WTC11 (cell line): ENCODE data around the gene POLD4. TPM values are rescaled to one million over a fixed set of nuclear protein-coding genes. Genes with fewer than 3 reads are reported as not detected.

Experiments
- ATAC-seq: fragments of 200-7000 bp; cut with Tn5 transposase; 2 replicates; pipeline ENCODE4 v1.10.0; 2021; ENCODE audit warnings: mild to moderate bottlenecking, moderate library complexity
- CTCF ChIA-PET: fragments of 300-600 bp; sonication (Branson Sonifier 250); formaldehyde crosslinking; loops from one replicate; lab custom pipeline; 2021; ENCODE audit warnings: antibody characterized with exemption; lab: Charles Lee
- POLR2A ChIA-PET: fragments of 350-600 bp; sonication (Branson Sonifier 250); formaldehyde crosslinking; loops from one replicate; lab custom pipeline; 2021; ENCODE audit warnings: antibody characterized with exemption; lab: Charles Lee
- DNase-seq: peaks from one replicate; pipeline ENCODE4 v3.0.0; 2021; ENCODE audit warnings: low spot score
- H3K27ac Mint-ChIP-seq: 2 replicates; pipeline ENCODE4 v1.8.0; 2021; ENCODE audit warnings: mixed read lengths
- H3K27me3 Mint-ChIP-seq: 2 replicates; pipeline ENCODE4 v1.8.0; 2021; ENCODE audit warnings: low read depth, mild to moderate bottlenecking, moderate library complexity, mixed read lengths
- H3K36me3 Mint-ChIP-seq: 2 replicates; pipeline ENCODE4 v1.8.0; 2021; ENCODE audit warnings: mixed read lengths
- H3K4me1 Mint-ChIP-seq: 2 replicates; pipeline ENCODE4 v1.8.0; 2022; ENCODE audit warnings: mixed read lengths
- H3K4me3 Mint-ChIP-seq: 2 replicates; pipeline ENCODE4 v1.8.0; 2021; ENCODE audit warnings: mild to moderate bottlenecking, moderate library complexity, mixed read lengths
- H3K9me3 Mint-ChIP-seq: 2 replicates; pipeline ENCODE4 v1.8.0; 2021; ENCODE audit warnings: mixed read lengths
- ATF1 ChIP-seq: sonication (generic); formaldehyde crosslinking; IDR thresholded peaks from 2 replicates; pipeline ENCODE4 v1.8.1; 2023; ENCODE audit warnings: mild to moderate bottlenecking, moderate library complexity, missing genetic modification reagents
- CREM ChIP-seq: sonication (generic); formaldehyde crosslinking; IDR thresholded peaks from 2 replicates; pipeline ENCODE4 v1.8.1; 2022; ENCODE audit warnings: mild to moderate bottlenecking, missing genetic modification reagents, moderate library complexity
- E2F5 ChIP-seq: sonication (generic); formaldehyde crosslinking; IDR thresholded peaks from 2 replicates; pipeline ENCODE4 v1.8.1; 2022; ENCODE audit warnings: mild to moderate bottlenecking, moderate library complexity, missing genetic modification reagents
- ELF4 ChIP-seq: sonication (generic); formaldehyde crosslinking; IDR thresholded peaks from 2 replicates; pipeline ENCODE4 v1.8.1; 2022; ENCODE audit warnings: low read depth, mild to moderate bottlenecking, moderate library complexity, missing genetic modification reagents
- FOXJ3 ChIP-seq: sonication (generic); formaldehyde crosslinking; IDR thresholded peaks from 2 replicates; pipeline ENCODE4 v1.9.0; 2021; ENCODE audit warnings: missing genetic modification reagents, mild to moderate bottlenecking, borderline replicate concordance
- FOXK1 ChIP-seq: sonication (generic); formaldehyde crosslinking; IDR thresholded peaks from 2 replicates; pipeline ENCODE4 v1.8.0; 2022; ENCODE audit warnings: mild to moderate bottlenecking, moderate library complexity, missing genetic modification reagents
- JAZF1 ChIP-seq: fragments of 250-450 bp; sonication (Bioruptor Pico); IDR thresholded peaks from 2 replicates; pipeline ENCODE4 v1.9.0; 2021; ENCODE audit warnings: moderate library complexity, mild to moderate bottlenecking, inconsistent platforms
- JUN ChIP-seq: sonication (generic); formaldehyde crosslinking; IDR thresholded peaks from 2 replicates; pipeline ENCODE4 v1.8.0; 2023; ENCODE audit warnings: mild to moderate bottlenecking, missing genetic modification reagents
- MLX ChIP-seq: sonication (generic); formaldehyde crosslinking; IDR thresholded peaks from 2 replicates; pipeline ENCODE4 v1.8.1; 2023; ENCODE audit warnings: mild to moderate bottlenecking, missing genetic modification reagents, moderate library complexity
- MXD4 ChIP-seq: fragments of 250-450 bp; sonication (Bioruptor Pico); IDR thresholded peaks from 2 replicates; pipeline ENCODE4 v1.8.0; 2021; ENCODE audit warnings: mild to moderate bottlenecking, moderate library complexity, borderline replicate concordance
- MYBL2 ChIP-seq: sonication (generic); formaldehyde crosslinking; IDR thresholded peaks from 2 replicates; pipeline ENCODE4 v1.8.1; 2023; ENCODE audit warnings: mild to moderate bottlenecking, moderate library complexity, missing genetic modification reagents
- NFATC4 ChIP-seq: fragments of 250-450 bp; sonication (Bioruptor Pico); IDR thresholded peaks from 2 replicates; pipeline ENCODE4 v1.9.0; 2021; ENCODE audit warnings: mild to moderate bottlenecking
- NR2C2 ChIP-seq: sonication (generic); formaldehyde crosslinking; IDR thresholded peaks from 2 replicates; pipeline ENCODE4 v1.8.0; 2022; ENCODE audit warnings: mild to moderate bottlenecking, missing genetic modification reagents
- PRRX2 ChIP-seq: fragments of 250-450 bp; sonication (Bioruptor Pico); IDR thresholded peaks from 2 replicates; pipeline ENCODE4 v1.8.0; 2021; ENCODE audit warnings: mild to moderate bottlenecking
- SP1 ChIP-seq: sonication (generic); formaldehyde crosslinking; conservative IDR thresholded peaks from 2 replicates; pipeline ENCODE4 v1.8.1; 2022; ENCODE audit warnings: missing genetic modification reagents
- TEAD4 ChIP-seq: sonication (generic); formaldehyde crosslinking; IDR thresholded peaks from 2 replicates; pipeline ENCODE4 v1.8.0; 2022; ENCODE audit warnings: mild to moderate bottlenecking, missing genetic modification reagents
- TP53 ChIP-seq: sonication (generic); formaldehyde crosslinking; IDR thresholded peaks from 2 replicates; pipeline ENCODE4 v1.8.1; 2023; ENCODE audit warnings: mild to moderate bottlenecking, missing genetic modification reagents
- USF1 ChIP-seq: sonication (generic); formaldehyde crosslinking; IDR thresholded peaks from 2 replicates; pipeline ENCODE4 v1.8.0; 2022; ENCODE audit warnings: mild to moderate bottlenecking, missing genetic modification reagents
- ZNF396 ChIP-seq: fragments of 250-450 bp; sonication (Bioruptor Pico); IDR thresholded peaks from 2 replicates; pipeline ENCODE4 v1.8.0; 2021; ENCODE audit warnings: mild to moderate bottlenecking, moderate library complexity, borderline replicate concordance
- ZNF512 ChIP-seq: sonication (generic); formaldehyde crosslinking; IDR thresholded peaks from 2 replicates; pipeline ENCODE4 v1.8.1; 2022; ENCODE audit warnings: missing genetic modification reagents, borderline replicate concordance
- total RNA-seq: library from RNA; stranded (reverse); gene quantifications from 3 replicates; pipeline ENCODE4 v1.2.3, GENCODE V29; 2021
- TF ChIP-seq, protein P1 (sequence below): sonication (generic); formaldehyde crosslinking; IDR thresholded peaks from 2 replicates; pipeline ENCODE4 v1.8.1; 2022; ENCODE audit warnings: mild to moderate bottlenecking, missing genetic modification reagents, moderate library complexity, borderline replicate concordance
- TF ChIP-seq, protein P2 (sequence below): fragments of 250-450 bp; sonication (Bioruptor Pico); IDR thresholded peaks from 2 replicates; pipeline ENCODE4 v1.9.0; 2021; ENCODE audit warnings: mild to moderate bottlenecking
- TF ChIP-seq, protein P3 (sequence below): sonication (generic); formaldehyde crosslinking; IDR thresholded peaks from 2 replicates; pipeline ENCODE4 v1.8.0; 2022; ENCODE audit warnings: mild to moderate bottlenecking, missing genetic modification reagents
- TF ChIP-seq, protein P4 (sequence below): sonication (generic); formaldehyde crosslinking; conservative IDR thresholded peaks from 2 replicates; pipeline ENCODE4 v1.8.1; 2022; ENCODE audit warnings: mild to moderate bottlenecking, missing genetic modification reagents

The POLD4 gene
- total RNA-seq, 1 experiment from 2014 or later: 30.3 TPM

GRCh38 chr11:67309661-67310061 is 43.7 kb downstream of the POLD4 start:
- Mint-ChIP-seq H3K9me3 (no peaks in the 10 kb centered on the region), H3K27me3 (peaks cover 5% of the 10 kb centered on the region; the same call in 1 of the 2 replicates), H3K4me3 (no peak overlapping the region), H3K36me3 (peaks cover 2% of the 10 kb centered on the region; the same call in 1 of the 2 replicates), H3K4me1 (peaks cover 2% of the 10 kb centered on the region), H3K27ac (no peak overlapping the region)
- ATAC-seq: no peak
- no peak for DNase-seq
- POLR2A ChIA-PET: no interaction called here
- CTCF ChIA-PET: interaction anchor here (2.0 kb wide), 1 partner anchor 48 kb away, joined by 6 read pairs; no protein-coding TSS in a partner anchor
- TF ChIP-seq CREM (CRISPR knock-in tag) (no peak), MYBL2 (CRISPR knock-in tag) (no peak), NFATC4 (CRISPR knock-in tag) (no peak), MLX (no peak), NR2C2 (CRISPR knock-in tag) (no peak), USF1 (CRISPR knock-in tag) (no peak), TEAD4 (no peak)
- TF ChIP-seq, protein P1, sequence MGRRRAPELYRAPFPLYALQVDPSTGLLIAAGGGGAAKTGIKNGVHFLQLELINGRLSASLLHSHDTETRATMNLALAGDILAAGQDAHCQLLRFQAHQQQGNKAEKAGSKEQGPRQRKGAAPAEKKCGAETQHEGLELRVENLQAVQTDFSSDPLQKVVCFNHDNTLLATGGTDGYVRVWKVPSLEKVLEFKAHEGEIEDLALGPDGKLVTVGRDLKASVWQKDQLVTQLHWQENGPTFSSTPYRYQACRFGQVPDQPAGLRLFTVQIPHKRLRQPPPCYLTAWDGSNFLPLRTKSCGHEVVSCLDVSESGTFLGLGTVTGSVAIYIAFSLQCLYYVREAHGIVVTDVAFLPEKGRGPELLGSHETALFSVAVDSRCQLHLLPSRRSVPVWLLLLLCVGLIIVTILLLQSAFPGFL (CRISPR knock-in tag): no peak
- TF ChIP-seq, protein P2, sequence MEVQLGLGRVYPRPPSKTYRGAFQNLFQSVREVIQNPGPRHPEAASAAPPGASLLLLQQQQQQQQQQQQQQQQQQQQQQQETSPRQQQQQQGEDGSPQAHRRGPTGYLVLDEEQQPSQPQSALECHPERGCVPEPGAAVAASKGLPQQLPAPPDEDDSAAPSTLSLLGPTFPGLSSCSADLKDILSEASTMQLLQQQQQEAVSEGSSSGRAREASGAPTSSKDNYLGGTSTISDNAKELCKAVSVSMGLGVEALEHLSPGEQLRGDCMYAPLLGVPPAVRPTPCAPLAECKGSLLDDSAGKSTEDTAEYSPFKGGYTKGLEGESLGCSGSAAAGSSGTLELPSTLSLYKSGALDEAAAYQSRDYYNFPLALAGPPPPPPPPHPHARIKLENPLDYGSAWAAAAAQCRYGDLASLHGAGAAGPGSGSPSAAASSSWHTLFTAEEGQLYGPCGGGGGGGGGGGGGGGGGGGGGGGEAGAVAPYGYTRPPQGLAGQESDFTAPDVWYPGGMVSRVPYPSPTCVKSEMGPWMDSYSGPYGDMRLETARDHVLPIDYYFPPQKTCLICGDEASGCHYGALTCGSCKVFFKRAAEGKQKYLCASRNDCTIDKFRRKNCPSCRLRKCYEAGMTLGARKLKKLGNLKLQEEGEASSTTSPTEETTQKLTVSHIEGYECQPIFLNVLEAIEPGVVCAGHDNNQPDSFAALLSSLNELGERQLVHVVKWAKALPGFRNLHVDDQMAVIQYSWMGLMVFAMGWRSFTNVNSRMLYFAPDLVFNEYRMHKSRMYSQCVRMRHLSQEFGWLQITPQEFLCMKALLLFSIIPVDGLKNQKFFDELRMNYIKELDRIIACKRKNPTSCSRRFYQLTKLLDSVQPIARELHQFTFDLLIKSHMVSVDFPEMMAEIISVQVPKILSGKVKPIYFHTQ (CRISPR knock-in tag): no peak

DNA sequence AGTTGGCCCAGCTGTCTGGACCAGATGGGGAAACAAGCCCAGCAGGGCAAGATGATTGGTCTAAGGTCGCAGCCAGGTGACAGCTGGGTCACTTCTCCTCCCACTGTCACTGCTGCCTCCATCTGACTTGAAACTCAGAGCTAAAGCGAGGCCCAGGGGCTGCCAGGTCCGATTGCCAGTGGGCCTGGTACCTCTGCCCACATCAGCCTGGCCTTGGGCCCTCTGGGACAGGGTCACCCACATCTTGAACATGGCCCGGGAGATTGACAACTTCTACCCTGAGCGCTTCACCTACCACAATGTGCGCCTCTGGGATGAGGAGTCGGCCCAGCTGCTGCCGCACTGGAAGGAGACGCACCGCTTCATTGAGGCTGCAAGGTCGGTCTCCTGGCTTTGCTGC is 44.2 kb downstream of the POLD4 start:
- Mint-ChIP-seq H3K9me3 (no peaks in the 10 kb centered on the region), H3K4me3 (no peak overlapping the region), H3K36me3 (peaks cover 2% of the 10 kb centered on the region; the same call in 1 of the 2 replicates), H3K4me1 (peaks cover 5% of the 10 kb centered on the region), H3K27me3 (peaks cover 6% of the 10 kb centered on the region; the same call in 1 of the 2 replicates), H3K27ac (no peak overlapping the region)
- ChIA-PET CTCF (interaction anchor here (1.8 to 2.0 kb wide), 2 partner anchors 8 to 47 kb away, joined by 6 to 8 read pairs; no protein-coding TSS in a partner anchor), POLR2A (no interaction called here)
- no peak for DNase-seq
- no peak for ATAC-seq
- TF ChIP-seq FOXJ3 (CRISPR knock-in tag) (no peak), JAZF1 (no peak), FOXK1 (no peak), E2F5 (CRISPR knock-in tag) (no peak), ZNF396 (CRISPR knock-in tag) (no peak), NR2C2 (CRISPR knock-in tag) (no peak), SP1 (CRISPR knock-in tag) (no peak), ELF4 (CRISPR knock-in tag) (no peak), JUN (CRISPR knock-in tag) (no peak), ZNF512 (no peak), PRRX2 (CRISPR knock-in tag) (no peak), MXD4 (CRISPR knock-in tag) (no peak), TP53 (CRISPR knock-in tag) (no peak), ATF1 (CRISPR knock-in tag) (no peak)
- TF ChIP-seq, protein P3, sequence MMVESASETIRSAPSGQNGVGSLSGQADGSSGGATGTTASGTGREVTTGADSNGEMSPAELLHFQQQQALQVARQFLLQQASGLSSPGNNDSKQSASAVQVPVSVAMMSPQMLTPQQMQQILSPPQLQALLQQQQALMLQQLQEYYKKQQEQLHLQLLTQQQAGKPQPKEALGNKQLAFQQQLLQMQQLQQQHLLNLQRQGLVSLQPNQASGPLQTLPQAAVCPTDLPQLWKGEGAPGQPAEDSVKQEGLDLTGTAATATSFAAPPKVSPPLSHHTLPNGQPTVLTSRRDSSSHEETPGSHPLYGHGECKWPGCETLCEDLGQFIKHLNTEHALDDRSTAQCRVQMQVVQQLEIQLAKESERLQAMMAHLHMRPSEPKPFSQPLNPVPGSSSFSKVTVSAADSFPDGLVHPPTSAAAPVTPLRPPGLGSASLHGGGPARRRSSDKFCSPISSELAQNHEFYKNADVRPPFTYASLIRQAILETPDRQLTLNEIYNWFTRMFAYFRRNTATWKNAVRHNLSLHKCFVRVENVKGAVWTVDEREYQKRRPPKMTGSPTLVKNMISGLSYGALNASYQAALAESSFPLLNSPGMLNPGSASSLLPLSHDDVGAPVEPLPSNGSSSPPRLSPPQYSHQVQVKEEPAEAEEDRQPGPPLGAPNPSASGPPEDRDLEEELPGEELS: no peak
- TF ChIP-seq, protein P1 (CRISPR knock-in tag): no peak
- TF ChIP-seq, protein P4, sequence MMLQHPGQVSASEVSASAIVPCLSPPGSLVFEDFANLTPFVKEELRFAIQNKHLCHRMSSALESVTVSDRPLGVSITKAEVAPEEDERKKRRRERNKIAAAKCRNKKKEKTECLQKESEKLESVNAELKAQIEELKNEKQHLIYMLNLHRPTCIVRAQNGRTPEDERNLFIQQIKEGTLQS: no peak
